Neuronal stem cell (in vitro differentiated cells): ENCODE data around the gene CNNM1.

Experiments used
- DNase-seq: peaks from one replicate; pipeline ENCODE4 v3.0.0-alpha.2; 2013; ENCODE audit warnings: low spot score
- H2AFZ ChIP-seq: one replicate; pipeline ENCODE4 v1.6.1; 2013; ENCODE audit warnings: mild to moderate bottlenecking, low read length, inconsistent platforms
- H2AK5ac ChIP-seq: 2 replicates; pipeline ENCODE4 v1.6.1; 2013; ENCODE audit warnings: low read depth, mild to moderate bottlenecking, inconsistent platforms, low read length, moderate library complexity, mixed read lengths
- H2BK120ac ChIP-seq: 2 replicates; pipeline ENCODE4 v1.6.1; 2013; ENCODE audit warnings: low read depth, mild to moderate bottlenecking, inconsistent platforms, low read length, moderate library complexity, mixed read lengths
- H2BK12ac ChIP-seq: one replicate; pipeline ENCODE4 v1.6.1; 2013; ENCODE audit warnings: low read length, inconsistent platforms
- H2BK15ac ChIP-seq: 2 replicates; pipeline ENCODE4 v1.6.1; 2013; ENCODE audit warnings: mild to moderate bottlenecking, low read length, inconsistent platforms, mixed read lengths
- H2BK5ac ChIP-seq: one replicate; pipeline ENCODE4 v1.6.1; 2013; ENCODE audit warnings: inconsistent platforms, mild to moderate bottlenecking, low read length, moderate library complexity
- H3K14ac ChIP-seq: one replicate; pipeline ENCODE4 v1.6.1; 2013; ENCODE audit warnings: low read length, inconsistent platforms
- H3K18ac ChIP-seq: 2 replicates; pipeline ENCODE4 v1.6.1; 2013; ENCODE audit warnings: low read length, inconsistent platforms
- H3K23ac ChIP-seq: 2 replicates; pipeline ENCODE4 v1.6.1; 2013; ENCODE audit warnings: low read depth, mild to moderate bottlenecking, mixed read lengths, low read length, inconsistent platforms; ENCODE audit not compliant: poor library complexity
- H3K27ac ChIP-seq: replicated peaks from 3 replicates; pipeline ENCODE4 v1.5.1; 2013; ENCODE audit warnings: low read length, inconsistent platforms
- H3K27me3 ChIP-seq, 3 experiments: 2 replicates each; pipeline ENCODE4 v1.6.1; 2013; ENCODE audit warnings: low read length in 3 of 3, mild to moderate bottlenecking in 2 of 3, inconsistent platforms in 1 of 3, low read depth in 1 of 3, mixed read lengths in 1 of 3, moderate library complexity in 1 of 3; ENCODE audit not compliant: control insufficient read depth in 3 of 3, insufficient read depth in 3 of 3
- H3K36me3 ChIP-seq, 2 donors: replicated peaks in 1 of 2; 2 replicates each; pipeline ENCODE4 v1.6.1; 2013; ENCODE audit warnings: low read length in 2 of 2; ENCODE audit not compliant: control insufficient read depth in 2 of 2, insufficient read depth in 2 of 2
- H3K4ac ChIP-seq: 2 replicates; pipeline ENCODE4 v1.6.1; 2013; ENCODE audit warnings: inconsistent platforms, mild to moderate bottlenecking, low read length, moderate library complexity
- H3K4me1 ChIP-seq, 2 donors: 1 replicate in 1 of 2; 2 replicates in 1 of 2; pipeline ENCODE4 v1.6.1; 2013; ENCODE audit warnings: low read length in 2 of 2, low read depth in 1 of 2; ENCODE audit not compliant: control insufficient read depth in 2 of 2, insufficient read depth in 1 of 2
- H3K4me2 ChIP-seq: one replicate; pipeline ENCODE4 v1.6.1; 2013; ENCODE audit warnings: mild to moderate bottlenecking, low read length, inconsistent platforms; ENCODE audit not compliant: insufficient read depth, poor library complexity, severe bottlenecking
- H3K4me3 ChIP-seq, 2 donors: 2 replicates each; pipeline ENCODE4 v1.5.1; 2013; ENCODE audit warnings: low read length in 2 of 2, mild to moderate bottlenecking in 2 of 2, inconsistent platforms in 1 of 2, moderate library complexity in 1 of 2
- H3K79me1 ChIP-seq: one replicate; pipeline ENCODE4 v1.6.1; 2013; ENCODE audit warnings: low read depth, mild to moderate bottlenecking, inconsistent platforms, low read length, moderate library complexity
- H3K9ac ChIP-seq: one replicate; pipeline ENCODE4 v1.6.1; 2013; ENCODE audit warnings: mild to moderate bottlenecking, low read depth, low read length, inconsistent platforms; ENCODE audit not compliant: poor library complexity
- H3K9me3 ChIP-seq, 2 donors: replicated peaks in 1 of 2; 2 replicates each; pipeline versions ENCODE3 to v1.6.1; 2013; ENCODE audit warnings: low read length in 2 of 2, mild to moderate bottlenecking in 2 of 2, inconsistent platforms in 1 of 2, low read depth in 1 of 2, mixed read lengths in 1 of 2, moderate library complexity in 1 of 2; ENCODE audit not compliant: control insufficient read depth in 2 of 2, insufficient read depth in 1 of 2
- H4K8ac ChIP-seq: one replicate; pipeline ENCODE4 v1.6.1; 2013; ENCODE audit warnings: low read depth, mild to moderate bottlenecking, inconsistent platforms, low read length, moderate library complexity
- H4K91ac ChIP-seq: one replicate; pipeline ENCODE4 v1.6.1; 2013; ENCODE audit warnings: low read length, low read depth, mild to moderate bottlenecking, inconsistent platforms; ENCODE audit not compliant: poor library complexity
- WGBS, 2 donors: extraction: QIAGEN DNeasy Blood & Tissue Kit; methylation state at CpG; one replicate each; pipeline ENCODE4 v1.1.7; 2013; ENCODE audit warnings: missing lambda C conversion rate in 2 of 2, mixed read lengths in 1 of 2; ENCODE audit not compliant: insufficient read length in 2 of 2, insufficient replicate concordance in 1 of 2; ENCODE audit errors: extremely low coverage in 2 of 2; 5-methylcytosine and 5-hydroxymethylcytosine counted together

The CNNM1 gene

DNA sequence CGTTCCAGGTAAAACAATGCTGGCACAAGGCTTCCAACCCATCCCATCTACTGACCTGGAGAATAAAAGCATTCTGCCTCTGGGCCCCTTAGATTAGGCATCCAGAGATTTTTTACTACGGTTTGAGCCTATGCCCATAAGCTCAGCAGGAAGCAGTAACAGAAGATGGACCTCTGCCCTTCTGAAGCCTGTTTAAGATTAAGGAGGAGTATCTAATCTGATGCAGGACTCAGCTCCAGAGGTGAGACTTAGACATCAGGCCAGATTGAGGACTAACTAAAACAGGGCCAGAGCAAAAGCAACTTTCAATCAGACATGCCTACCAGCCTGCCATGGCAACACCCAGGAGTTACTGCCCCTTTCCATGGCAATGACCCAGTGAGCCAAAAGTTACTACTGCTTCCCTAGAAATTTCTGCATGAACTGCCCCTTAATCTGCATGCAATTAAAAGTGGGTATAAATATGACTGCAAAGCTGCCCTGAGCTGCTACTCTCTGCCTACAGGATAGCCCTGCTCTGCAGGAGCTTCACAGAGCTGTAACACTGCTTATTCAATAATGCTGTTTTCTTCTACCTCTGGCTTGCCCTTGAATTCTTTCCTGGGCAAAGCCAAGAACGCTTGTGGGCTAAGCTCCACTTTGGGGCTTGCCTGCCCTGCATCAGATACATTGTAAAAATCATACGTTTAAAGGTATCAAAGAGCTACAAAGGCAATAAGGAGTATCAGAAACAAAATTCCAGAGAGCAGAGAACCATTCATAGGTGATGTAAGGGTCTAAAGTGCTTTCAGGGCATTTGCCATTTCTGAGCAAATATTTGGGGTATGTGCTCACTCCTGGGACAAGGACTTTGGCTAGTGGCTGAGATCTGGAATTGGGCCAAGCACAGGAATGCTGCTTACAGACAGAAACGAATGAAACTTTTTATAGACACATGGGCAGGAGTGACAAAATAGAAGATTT, 25.0 kb upstream of the CNNM1 start:
- H3K27ac ChIP-seq = no peak overlapping the region
- no peak overlapping the region for H3K4ac ChIP-seq
- H3K18ac ChIP-seq = no peak overlapping the region
- H3K27me3 ChIP-seq = no peaks in the 10 kb centered on the region
- no peak for DNase-seq
- no peak overlapping the region for H2BK5ac ChIP-seq
- no peak overlapping the region for H3K14ac ChIP-seq
- no peak overlapping the region for H4K8ac ChIP-seq
- H3K4me3 ChIP-seq = no peak overlapping the region
- no peak overlapping the region for H3K23ac ChIP-seq
- no CpG with 5 or more reads among the region's 5 CpGs for WGBS, 2 donors
- no peak overlapping the region for H2BK12ac ChIP-seq
- H3K79me1 ChIP-seq = no peaks in the 10 kb centered on the region
- H3K9me3 ChIP-seq = no peaks in the 10 kb centered on the region
- H2AK5ac ChIP-seq = no peak overlapping the region
- no peaks in the 10 kb centered on the region for H3K36me3 ChIP-seq
- no peak overlapping the region for H3K4me2 ChIP-seq
- no peak overlapping the region for H2AFZ ChIP-seq
- H3K4me1 ChIP-seq = no peaks in the 10 kb centered on the region
- no peak overlapping the region for H3K9ac ChIP-seq
- H2BK120ac ChIP-seq = no peak overlapping the region
- H2BK15ac ChIP-seq = no peak overlapping the region
- no peak overlapping the region for H4K91ac ChIP-seq

- Histone ChIP-seq H3K9me3 (no peaks in the 10 kb centered on the region), H2BK15ac (no peak overlapping the region), H3K4ac (no peak overlapping the region), H3K79me1 (no peaks in the 10 kb centered on the region), H4K8ac (no peak overlapping the region), H3K14ac (no peak overlapping the region), H2BK120ac (no peak overlapping the region), H2BK5ac (no peak overlapping the region), H3K18ac (no peak overlapping the region), H2AFZ (no peak overlapping the region), H3K23ac (no peak overlapping the region), H4K91ac (no peak overlapping the region), H3K27ac (no peak overlapping the region), H2BK12ac (no peak overlapping the region), H3K27me3 (no peaks in the 10 kb centered on the region), H2AK5ac (no peak overlapping the region), H3K36me3 (no peaks in the 10 kb centered on the region), H3K4me3 (no peak overlapping the region), H3K4me2 (no peak overlapping the region), H3K4me1 (no peaks in the 10 kb centered on the region), H3K9ac (no peak overlapping the region)
- no peak for DNase-seq
Measured at GRCh38 chr10:99304862-99305229, 24.3 kb upstream of the CNNM1 start.

DNA sequence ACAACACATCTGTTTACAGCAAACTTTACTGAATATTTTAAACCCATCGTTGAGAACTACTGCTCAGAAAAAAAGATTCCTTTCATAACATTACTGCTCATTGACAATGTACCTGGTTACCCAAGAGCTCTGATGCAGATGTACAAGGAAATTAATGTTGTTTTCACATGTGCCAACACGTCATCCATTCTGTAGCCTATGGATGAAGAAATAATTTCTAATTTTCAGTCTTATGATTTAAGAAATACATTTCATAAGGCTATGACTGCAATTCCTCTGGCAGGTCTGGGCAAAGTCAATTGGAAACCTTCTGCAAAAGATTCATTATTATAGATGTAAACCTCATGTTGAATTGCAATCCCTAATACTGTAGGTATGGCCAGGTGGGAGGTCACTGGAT, 16.7 kb upstream of the CNNM1 start:
- no peak overlapping the region for H2BK12ac ChIP-seq
- H3K23ac ChIP-seq = no peak overlapping the region
- no peak overlapping the region for H2BK15ac ChIP-seq
- H3K9ac ChIP-seq = no peak overlapping the region
- H4K8ac ChIP-seq = no peak overlapping the region
- no CpG with 5 or more reads among the region's 2 CpGs for WGBS, 2 donors
- H3K36me3 ChIP-seq = no peaks in the 10 kb centered on the region
- no peak for DNase-seq
- H3K4me3 ChIP-seq = no peak overlapping the region
- no peak overlapping the region for H2AFZ ChIP-seq
- no peak overlapping the region for H3K18ac ChIP-seq
- H3K27me3 ChIP-seq = no peaks in the 10 kb centered on the region
- H3K27ac ChIP-seq = no peak overlapping the region
- no peak overlapping the region for H3K4ac ChIP-seq
- no peak overlapping the region for H3K4me2 ChIP-seq
- H2BK5ac ChIP-seq = no peak overlapping the region
- no peak overlapping the region for H4K91ac ChIP-seq
- H2AK5ac ChIP-seq = no peak overlapping the region
- H3K9me3 ChIP-seq = no peaks in the 10 kb centered on the region
- no peaks in the 10 kb centered on the region for H3K4me1 ChIP-seq
- no peak overlapping the region for H2BK120ac ChIP-seq
- H3K79me1 ChIP-seq = no peaks in the 10 kb centered on the region
- no peak overlapping the region for H3K14ac ChIP-seq

- H2BK120ac ChIP-seq = no peak overlapping the region
- no peaks in the 10 kb centered on the region for H3K79me1 ChIP-seq
- H2BK15ac ChIP-seq = no peak overlapping the region
- H3K14ac ChIP-seq = no peak overlapping the region
- no peak overlapping the region for H3K27ac ChIP-seq
- no peaks in the 10 kb centered on the region for H3K9me3 ChIP-seq
- no peak overlapping the region for H3K4me3 ChIP-seq
- H3K36me3 ChIP-seq = no peaks in the 10 kb centered on the region
- no CpG with 5 or more reads among the region's 16 CpGs for WGBS, 2 donors
- no peak overlapping the region for H2AFZ ChIP-seq
- H3K4me2 ChIP-seq = no peak overlapping the region
- no peaks in the 10 kb centered on the region for H3K27me3 ChIP-seq
- H3K23ac ChIP-seq = no peak overlapping the region
- no peak for DNase-seq
- H2AK5ac ChIP-seq = no peak overlapping the region
- H2BK12ac ChIP-seq = no peak overlapping the region
- no peak overlapping the region for H3K9ac ChIP-seq
- no peak overlapping the region for H4K8ac ChIP-seq
- no peak overlapping the region for H3K18ac ChIP-seq
- H3K4me1 ChIP-seq = no peaks in the 10 kb centered on the region
- H3K4ac ChIP-seq = no peak overlapping the region
- no peak overlapping the region for H4K91ac ChIP-seq
- H2BK5ac ChIP-seq = no peak overlapping the region
Measured at GRCh38 chr10:99315853-99316252, 13.3 kb upstream of the CNNM1 start.
